Astrocyte (in vitro differentiated cells and primary cell): ENCODE measurements around the gene CGREF1. TPM values are rescaled to one million over a fixed set of nuclear protein-coding genes. Genes with fewer than 3 reads are reported as not detected.

Experiments
- DNase-seq: peaks from one replicate; pipeline ENCODE4 v3.0.0-alpha.2; 2010; ENCODE audit warnings: low read depth
- FAIRE-seq: peaks from 2 replicates; lab custom pipeline; 2011; peaks lifted over from hg19 to GRCh38; lab: Jason Lieb, UNC
- H2AFZ ChIP-seq: 2 replicates; pipeline ENCODE4 v1.6.0; 2012; ENCODE audit warnings: low read depth, low read length, inconsistent platforms
- H3K27ac ChIP-seq: 2 replicates; pipeline ENCODE4 v1.5.1; 2011; ENCODE audit warnings: low read depth, low read length, inconsistent platforms
- H3K27me3 ChIP-seq: 2 replicates; pipeline ENCODE4 v1.6.0; 2011; ENCODE audit warnings: low read length, inconsistent platforms; ENCODE audit not compliant: insufficient read depth
- H3K36me3 ChIP-seq: 2 replicates; pipeline ENCODE4 v1.5.1; 2011; ENCODE audit warnings: low read length, inconsistent platforms; ENCODE audit not compliant: insufficient read depth
- H3K4me1 ChIP-seq: 2 replicates; pipeline ENCODE4 v1.5.1; 2011; ENCODE audit warnings: low read length, inconsistent platforms; ENCODE audit not compliant: insufficient read depth
- H3K4me2 ChIP-seq: 2 replicates; pipeline ENCODE4 v1.6.0; 2012; ENCODE audit warnings: low read length, inconsistent platforms
- H3K4me3 ChIP-seq: 2 replicates; pipeline ENCODE4 v1.5.1; 2011; ENCODE audit warnings: low read depth, mild to moderate bottlenecking, low read length, inconsistent platforms; ENCODE audit not compliant: insufficient read depth
- H3K79me2 ChIP-seq: 2 replicates; pipeline ENCODE4 v1.6.0; 2012; ENCODE audit warnings: mild to moderate bottlenecking, low read length, inconsistent platforms; ENCODE audit not compliant: insufficient read depth
- H3K9ac ChIP-seq: 2 replicates; pipeline ENCODE4 v1.6.0; 2012; ENCODE audit warnings: mild to moderate bottlenecking, low read length, inconsistent platforms
- H3K9me3 ChIP-seq: 2 replicates; pipeline ENCODE4 v1.5.1; 2012; ENCODE audit warnings: low read depth, mild to moderate bottlenecking, low read length, inconsistent platforms; ENCODE audit not compliant: insufficient read depth
- H4K20me1 ChIP-seq: 2 replicates; pipeline ENCODE4 v1.6.0; 2012; ENCODE audit warnings: low read length, inconsistent platforms; ENCODE audit not compliant: insufficient read depth
- H3K27ac Mint-ChIP-seq: one replicate; pipeline ENCODE4 v1.8.0; 2021; ENCODE audit warnings: mild to moderate bottlenecking, mixed read lengths; ENCODE audit not compliant: unreplicated experiment
- H3K27me3 Mint-ChIP-seq: one replicate; pipeline ENCODE4 v1.8.0; 2021; ENCODE audit warnings: low read depth, mixed read lengths; ENCODE audit not compliant: unreplicated experiment
- H3K36me3 Mint-ChIP-seq: one replicate; pipeline ENCODE4 v1.8.0; 2021; ENCODE audit warnings: low read depth, mixed read lengths; ENCODE audit not compliant: unreplicated experiment
- H3K4me1 Mint-ChIP-seq: one replicate; pipeline ENCODE4 v1.8.0; 2021; ENCODE audit warnings: low read depth, mixed read lengths; ENCODE audit not compliant: unreplicated experiment
- H3K4me3 Mint-ChIP-seq: one replicate; pipeline ENCODE4 v1.8.0; 2021; ENCODE audit warnings: mild to moderate bottlenecking, moderate library complexity, mixed read lengths; ENCODE audit not compliant: unreplicated experiment
- H3K9me3 Mint-ChIP-seq: one replicate; pipeline ENCODE4 v1.8.0; 2021; ENCODE audit warnings: mild to moderate bottlenecking, mixed read lengths; ENCODE audit not compliant: unreplicated experiment
- EZH2 ChIP-seq: IDR thresholded peaks from 2 replicates; pipeline ENCODE4 v1.6.1; 2012; ENCODE audit warnings: mild to moderate bottlenecking, low read length, inconsistent platforms; ENCODE audit not compliant: insufficient read depth
- total RNA-seq: library from RNA; stranded (reverse); gene quantifications from 2 replicates; pipeline ENCODE4 v1.2.1, GENCODE V29; 2021
- TF ChIP-seq, protein P1 (sequence below): IDR thresholded peaks from 2 replicates; pipeline ENCODE4 v1.5.1; 2011; ENCODE audit warnings: low read depth, mild to moderate bottlenecking, inconsistent platforms, low read length, moderate library complexity; ENCODE audit not compliant: insufficient read depth

Gene CGREF1
- total RNA-seq, 1 donor from 2014 or later: 1.8 TPM

DNA sequence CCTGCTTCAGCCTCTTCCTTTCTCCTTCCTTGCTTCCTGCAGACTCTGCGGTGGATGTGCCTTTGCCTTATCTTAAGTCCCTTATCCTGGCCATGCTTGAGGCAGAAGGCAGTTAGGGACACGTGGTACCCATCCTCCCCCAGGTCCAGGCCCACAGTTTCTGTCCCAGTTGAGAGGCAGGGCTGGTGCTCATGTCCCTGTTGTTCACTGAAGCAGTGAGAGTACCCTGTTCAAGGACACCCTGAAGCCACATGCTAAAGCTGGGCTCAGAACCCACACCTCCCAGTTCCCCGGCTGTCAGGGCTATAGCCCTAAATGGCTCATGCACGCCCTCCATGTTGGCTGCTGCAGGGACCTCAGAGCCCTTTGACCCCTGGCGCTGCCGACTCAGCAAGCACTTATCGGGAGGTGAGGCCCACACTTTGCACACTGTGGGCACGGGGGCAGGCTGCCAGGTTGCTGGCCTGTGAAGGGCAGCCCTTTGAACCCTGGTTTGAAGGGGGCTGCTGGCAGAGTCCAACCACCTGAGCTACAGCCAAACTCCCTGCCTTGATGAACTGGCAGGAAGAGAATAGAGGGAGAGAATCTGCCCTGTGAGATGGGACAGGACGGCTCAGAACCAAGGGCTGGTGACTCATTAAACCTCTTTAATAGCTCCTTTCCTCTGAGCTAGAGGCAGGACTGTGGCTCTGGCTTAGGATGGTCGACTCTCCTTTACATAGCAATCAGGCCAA lies 26.1 kb downstream of the CGREF1 start:
- no peaks in the 10 kb centered on the region for H3K79me2 ChIP-seq
- no peak for TF ChIP-seq EZH2
- TF ChIP-seq, protein P1, sequence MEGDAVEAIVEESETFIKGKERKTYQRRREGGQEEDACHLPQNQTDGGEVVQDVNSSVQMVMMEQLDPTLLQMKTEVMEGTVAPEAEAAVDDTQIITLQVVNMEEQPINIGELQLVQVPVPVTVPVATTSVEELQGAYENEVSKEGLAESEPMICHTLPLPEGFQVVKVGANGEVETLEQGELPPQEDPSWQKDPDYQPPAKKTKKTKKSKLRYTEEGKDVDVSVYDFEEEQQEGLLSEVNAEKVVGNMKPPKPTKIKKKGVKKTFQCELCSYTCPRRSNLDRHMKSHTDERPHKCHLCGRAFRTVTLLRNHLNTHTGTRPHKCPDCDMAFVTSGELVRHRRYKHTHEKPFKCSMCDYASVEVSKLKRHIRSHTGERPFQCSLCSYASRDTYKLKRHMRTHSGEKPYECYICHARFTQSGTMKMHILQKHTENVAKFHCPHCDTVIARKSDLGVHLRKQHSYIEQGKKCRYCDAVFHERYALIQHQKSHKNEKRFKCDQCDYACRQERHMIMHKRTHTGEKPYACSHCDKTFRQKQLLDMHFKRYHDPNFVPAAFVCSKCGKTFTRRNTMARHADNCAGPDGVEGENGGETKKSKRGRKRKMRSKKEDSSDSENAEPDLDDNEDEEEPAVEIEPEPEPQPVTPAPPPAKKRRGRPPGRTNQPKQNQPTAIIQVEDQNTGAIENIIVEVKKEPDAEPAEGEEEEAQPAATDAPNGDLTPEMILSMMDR: no peak
- no peak overlapping the region for H3K9ac ChIP-seq
- H3K9me3 ChIP-seq: no peaks in the 10 kb centered on the region
- no peak for DNase-seq
- no peak overlapping the region for H3K4me2 ChIP-seq
- H3K27me3 ChIP-seq: no peaks in the 10 kb centered on the region
- no peaks in the 10 kb centered on the region for H3K4me1 Mint-ChIP-seq
- H3K4me3 ChIP-seq: no peak overlapping the region
- H4K20me1 ChIP-seq: no peaks in the 10 kb centered on the region
- FAIRE-seq: no peak
- H3K4me3 Mint-ChIP-seq: no peak overlapping the region
- peaks cover 2% of the 10 kb centered on the region for H3K9me3 Mint-ChIP-seq
- no peak overlapping the region for H2AFZ ChIP-seq
- no peaks in the 10 kb centered on the region for H3K36me3 Mint-ChIP-seq
- H3K27ac Mint-ChIP-seq: no peak overlapping the region
- H3K27ac ChIP-seq: no peak overlapping the region
- no peaks in the 10 kb centered on the region for H3K4me1 ChIP-seq
- H3K27me3 Mint-ChIP-seq: peaks cover 18% of the 10 kb centered on the region
- H3K36me3 ChIP-seq: no peaks in the 10 kb centered on the region

GRCh38 chr2:27091746-27092695 lies 26.9 kb downstream of the CGREF1 start:
- no peak for TF ChIP-seq EZH2
- TF ChIP-seq, protein P1: no peak
- Histone ChIP-seq H2AFZ (no peak overlapping the region), H4K20me1 (no peaks in the 10 kb centered on the region), H3K27ac (no peak overlapping the region), H3K4me3 (no peak overlapping the region), H3K9me3 (no peaks in the 10 kb centered on the region), H3K27me3 (no peaks in the 10 kb centered on the region), H3K36me3 (no peaks in the 10 kb centered on the region), H3K79me2 (no peaks in the 10 kb centered on the region), H3K4me1 (peaks cover 2% of the 10 kb centered on the region), H3K9ac (no peak overlapping the region), H3K4me2 (no peak overlapping the region)
- no peaks in the 10 kb centered on the region for H3K36me3 Mint-ChIP-seq
- H3K9me3 Mint-ChIP-seq: peaks cover 2% of the 10 kb centered on the region
- no peak for FAIRE-seq
- H3K4me1 Mint-ChIP-seq: no peaks in the 10 kb centered on the region
- no peak overlapping the region for H3K4me3 Mint-ChIP-seq
- no peak for DNase-seq
- no peak overlapping the region for H3K27ac Mint-ChIP-seq
- peaks cover 24% of the 10 kb centered on the region for H3K27me3 Mint-ChIP-seq
